ENCODE data around the gene SMYD1. TPM values are rescaled to one million over a fixed set of nuclear protein-coding genes. Genes with fewer than 3 reads are reported as not detected.

Gene SMYD1
- total and polyA plus RNA-seq, 8 donors, result 0.12 to 25.4 (median 10.5) TPM

GRCh38 chr2:88125924-88126771 is 58.5 kb downstream of the SMYD1 start:
- Histone ChIP-seq H3K9me3 (no peaks in the 10 kb centered on the region), H3K36me3 (no peaks in the 10 kb centered on the region), H3K27me3 (peaks cover 0 to 19% (median 0%) of the 10 kb centered on the region in 3 donors), H3K4me3 (no peak overlapping the region), H3K4me1 (no peaks in the 10 kb centered on the region), H3K27ac (no peak overlapping the region)
- DNase-seq, result no peak
- TF ChIP-seq POLR2AphosphoS5 (IDR thresholded peaks at IDR 0.05) (no peak), POLR2A (IDR thresholded peaks at IDR 0.05) (no peak), EP300 (IDR thresholded peaks at IDR 0.05) (no peak), CTCF (IDR thresholded peaks at IDR 0.05) (no peak)
- intact Hi-C loops (cut with DNase I; ENCODE audit: low total_unique reads), result no loop called here
- 81 to 91% (median 86%) methylated on average over 11 of the region's 11 CpGs for WGBS, 5 donors

GRCh38 chr2:88126772-88127637 is 59.4 kb downstream of the SMYD1 start:
- H3K27me3 ChIP-seq, result peaks cover 0 to 19% (median 0%) of the 10 kb centered on the region in 3 donors
- intact Hi-C loops (cut with DNase I; ENCODE audit: low total_unique reads), result no loop called here
- no peaks in the 10 kb centered on the region for H3K9me3 ChIP-seq
- no peak for DNase-seq
- H3K4me1 ChIP-seq, result no peaks in the 10 kb centered on the region
- no peak for TF ChIP-seq EP300 (IDR thresholded peaks at IDR 0.05)
- no peak for TF ChIP-seq POLR2A (IDR thresholded peaks at IDR 0.05)
- TF ChIP-seq CTCF (IDR thresholded peaks at IDR 0.05), result no peak
- no peak for TF ChIP-seq POLR2AphosphoS5 (IDR thresholded peaks at IDR 0.05)
- H3K36me3 ChIP-seq, result no peaks in the 10 kb centered on the region
- no peak overlapping the region for H3K27ac ChIP-seq
- no peak overlapping the region for H3K4me3 ChIP-seq
- WGBS, 5 donors, result 81 to 89% (median 87%) methylated on average over 3 of the region's 3 CpGs

- H3K9me3 ChIP-seq, result no peaks in the 10 kb centered on the region
- peaks cover 0 to 16% (median 0%) of the 10 kb centered on the region in 3 donors for H3K27me3 ChIP-seq
- no peaks in the 10 kb centered on the region for H3K4me1 ChIP-seq
- 23 to 52% (median 26%) methylated on average over 1 of the region's 1 CpG for WGBS, 5 donors
- intact Hi-C loops (cut with DNase I; ENCODE audit: low total_unique reads), result no loop called here
- TF ChIP-seq POLR2A (IDR thresholded peaks at IDR 0.05) (no peak), EP300 (IDR thresholded peaks at IDR 0.05) (no peak)
- DNase-seq, result no peak
- no peak overlapping the region for H3K4me3 ChIP-seq
- H3K27ac ChIP-seq, result no peak overlapping the region
- H3K36me3 ChIP-seq, result no peaks in the 10 kb centered on the region
Observed at GRCh38 chr2:88127638-88127887, 59.9 kb downstream of the SMYD1 start.

GRCh38 chr2:88127888-88128653 is 60.4 kb downstream of the SMYD1 start, which contains the start of gene FABP1:
FABP1 (minus strand) TSS chr2:88128062; CDS start chr2:88128017, 45 bp downstream.
- H3K4me3 ChIP-seq, result no peak within 1 kb of the TSS
- no peak within 1 kb of the TSS for H3K27ac ChIP-seq
- DNase-seq, result no peak

More at GRCh38 chr2:88127888-88128653, 60.4 kb downstream of the SMYD1 start, which contains the start of gene FABP1:
- Histone ChIP-seq H3K9me3 (no peaks in the 10 kb centered on the region), H3K27me3 (peaks cover 0 to 14% (median 0%) of the 10 kb centered on the region in 3 donors), H3K36me3 (no peaks in the 10 kb centered on the region), H3K4me1 (no peaks in the 10 kb centered on the region)
- 61 to 70% (median 69%) methylated on average over 11 to 12 of the region's 12 CpGs for WGBS, 5 donors
- intact Hi-C loops (cut with DNase I; ENCODE audit: low total_unique reads), result no loop called here
- no peak for TF ChIP-seq CTCF (IDR thresholded peaks at IDR 0.05)
- no peak for TF ChIP-seq EP300 (IDR thresholded peaks at IDR 0.05)
- no peak for TF ChIP-seq POLR2A (IDR thresholded peaks at IDR 0.05)
- TF ChIP-seq POLR2AphosphoS5 (IDR thresholded peaks at IDR 0.05), result no peak

All from stomach (tissue), 9 donors.